Forelimb muscle (tissue), 1 donor: ENCODE results near the gene CASP3. TPM values are rescaled to one million over a fixed set of nuclear protein-coding genes. Genes with fewer than 3 reads are reported as not detected.
"Not testable (repeated sequence)": the region's sequence is repeated elsewhere in the genome, so short reads cannot be mapped to it uniquely, and the experiment has no call there.

Source experiments
- DNase-seq: peaks from one replicate; pipeline ENCODE4 v3.0.0-alpha.2; 2013; ENCODE audit warnings: low read depth
- polyA plus RNA-seq: library from polyadenylated mRNA; unstranded; fragments of 120-200 nt; gene quantifications from one replicate; pipeline ENCODE4 v1.2.1, GENCODE V29; 2013; ENCODE audit not compliant: insufficient read length

CASP3 gene
- polyA plus RNA-seq, 1 donor = 44.7 TPM

DNA sequence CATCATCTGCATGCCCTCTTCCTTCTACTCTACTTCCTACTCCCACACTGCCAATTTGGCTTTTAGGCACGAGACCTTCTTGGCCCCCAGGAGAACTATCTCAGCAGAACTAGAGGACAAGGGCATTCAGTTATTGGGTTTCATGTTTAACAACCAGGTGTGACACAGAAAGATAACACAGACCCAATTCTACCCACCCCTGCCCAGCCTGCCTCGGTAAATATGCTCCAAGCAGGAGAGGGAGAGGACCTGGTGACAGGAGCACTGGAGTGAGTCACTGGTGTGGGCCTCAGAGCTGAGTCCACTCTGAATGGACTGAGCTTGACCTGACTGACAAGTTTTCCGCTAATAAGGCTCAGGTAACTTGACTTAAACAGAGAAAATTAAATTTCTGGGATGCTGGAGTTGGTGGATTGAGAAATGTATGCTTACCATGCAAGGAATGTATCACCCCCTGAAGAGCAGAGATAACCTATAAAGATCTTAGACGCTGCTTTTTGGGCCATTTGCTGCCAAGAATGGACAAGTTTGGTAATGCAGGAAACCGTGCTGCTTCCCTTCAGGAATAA lies 52.5 kb downstream of the CASP3 start:
- DNase-seq = no peak

DNA sequence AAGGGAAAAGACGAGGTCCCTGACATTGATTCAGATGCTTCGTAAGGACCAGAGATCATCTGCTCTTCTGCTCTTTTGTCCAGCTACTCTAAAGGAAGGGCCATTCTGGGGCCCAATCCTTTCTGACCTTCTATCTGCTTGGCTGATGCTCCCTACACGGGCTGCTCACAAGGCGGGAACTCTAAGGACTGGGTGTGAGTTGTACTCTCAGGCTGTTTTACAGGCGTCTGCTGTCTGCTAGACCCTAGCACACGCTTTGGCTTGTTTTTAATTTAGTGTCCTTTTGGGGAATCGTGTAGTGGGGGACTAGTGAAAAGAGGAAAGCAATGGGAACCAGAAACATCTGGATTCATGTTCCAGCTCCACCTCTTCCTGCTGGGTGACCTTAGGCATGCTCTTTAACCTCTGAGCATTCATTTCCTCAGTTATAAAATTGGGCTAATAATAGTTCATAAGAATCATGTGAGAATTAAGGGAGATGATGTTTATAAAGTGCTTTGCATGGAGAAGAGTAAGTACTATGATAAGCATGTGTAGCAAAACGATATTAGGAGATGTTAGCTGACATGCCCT lies 53.1 kb downstream of the CASP3 start:
- DNase-seq = no peak

DNA sequence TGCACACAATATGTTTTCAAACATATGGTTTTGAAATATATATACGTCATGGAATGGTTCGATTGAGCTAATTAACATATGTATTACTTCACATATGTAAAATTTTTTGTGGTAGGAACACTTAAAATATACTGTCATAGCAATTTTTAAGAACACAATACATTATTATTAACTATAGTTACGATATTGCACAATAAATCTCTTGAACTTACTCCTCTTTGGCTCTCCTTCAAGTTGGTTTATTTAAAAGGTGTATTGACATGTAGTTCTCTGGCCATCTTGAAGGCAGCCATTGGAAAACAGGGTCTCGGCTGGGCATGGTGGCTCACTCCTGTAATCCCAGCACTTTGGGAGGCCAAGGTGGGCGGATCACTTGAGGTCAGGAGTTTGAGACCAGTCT lies 53.8 kb downstream of the CASP3 start:
- DNase-seq = no peak

DNA sequence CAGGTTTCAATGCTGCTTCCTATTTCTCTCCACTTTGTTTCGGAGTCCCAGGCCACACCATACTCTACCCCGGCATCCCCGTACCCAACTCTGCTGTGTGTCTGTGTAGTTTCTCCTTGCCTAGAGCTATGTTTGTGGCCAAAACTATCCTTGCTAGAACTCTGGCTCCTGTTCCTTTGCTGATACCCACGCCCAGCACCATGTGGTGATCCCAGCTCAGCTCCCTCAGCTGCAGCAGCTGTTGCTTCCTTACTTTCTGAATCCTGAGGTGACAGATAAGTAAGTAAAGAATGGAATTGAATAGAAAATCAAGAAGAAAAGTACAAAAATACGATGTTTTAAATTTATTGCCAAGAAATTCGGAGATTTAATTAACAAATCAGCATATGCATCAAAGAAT lies 55.8 kb downstream of the CASP3 start:
- DNase-seq = no peak

DNA sequence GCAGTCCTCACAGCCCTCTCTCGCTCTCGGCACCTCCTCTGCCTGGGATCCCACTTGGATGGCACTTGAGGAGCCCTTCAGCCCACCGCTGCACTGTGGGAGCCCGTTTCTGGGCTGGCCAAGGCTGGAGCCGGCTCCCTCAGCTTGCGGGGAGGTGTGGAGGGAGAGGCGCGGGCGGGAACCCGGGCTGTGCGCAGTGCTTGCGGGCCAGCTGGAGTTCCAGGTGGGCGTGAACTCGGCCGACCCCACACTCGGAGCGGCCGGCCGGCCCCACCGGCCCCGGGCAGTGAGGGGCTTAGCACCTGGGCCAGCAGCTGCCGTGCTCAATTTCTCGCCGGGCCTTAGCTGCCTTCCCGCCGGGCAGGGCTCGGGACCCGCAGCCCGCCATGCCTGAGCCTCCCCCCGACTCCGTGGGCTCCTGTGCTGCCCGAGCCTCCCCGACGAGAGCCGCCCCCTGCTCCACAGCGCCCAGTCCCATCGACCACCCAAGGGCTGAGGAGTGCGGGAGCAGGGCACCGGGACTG lies 57.4 kb downstream of the CASP3 start:
- DNase-seq = not testable (repeated sequence)

DNA sequence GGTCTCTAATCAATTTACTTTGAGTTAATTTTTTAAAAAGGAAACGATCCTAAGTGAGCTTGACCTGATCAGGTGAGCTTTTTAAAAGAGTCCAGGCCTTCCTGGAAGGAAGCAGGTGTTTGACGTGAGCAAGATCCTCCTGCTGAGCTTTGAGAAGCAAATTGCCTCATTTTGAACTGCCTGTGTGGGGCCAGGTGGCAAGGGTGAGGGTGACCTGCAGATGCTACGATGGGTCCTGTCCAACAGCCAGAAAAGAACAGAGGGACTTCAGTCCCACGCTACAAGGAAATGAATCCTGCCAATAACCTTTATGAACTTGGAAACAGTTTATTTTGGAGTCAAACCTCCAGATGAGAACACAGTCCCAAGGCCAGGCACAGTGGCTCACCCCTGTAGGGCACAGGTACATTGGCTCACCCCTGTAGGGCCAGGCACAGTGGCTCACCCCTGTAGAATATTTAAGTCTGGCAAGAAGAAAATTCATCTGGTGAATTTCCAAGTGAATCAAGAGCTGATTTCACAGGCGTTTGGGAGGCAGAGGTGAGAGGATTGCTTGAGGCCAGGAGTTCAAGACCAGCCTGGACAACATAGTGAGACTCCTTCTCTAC lies 58.1 kb downstream of the CASP3 start:
- DNase-seq = no peak

DNA sequence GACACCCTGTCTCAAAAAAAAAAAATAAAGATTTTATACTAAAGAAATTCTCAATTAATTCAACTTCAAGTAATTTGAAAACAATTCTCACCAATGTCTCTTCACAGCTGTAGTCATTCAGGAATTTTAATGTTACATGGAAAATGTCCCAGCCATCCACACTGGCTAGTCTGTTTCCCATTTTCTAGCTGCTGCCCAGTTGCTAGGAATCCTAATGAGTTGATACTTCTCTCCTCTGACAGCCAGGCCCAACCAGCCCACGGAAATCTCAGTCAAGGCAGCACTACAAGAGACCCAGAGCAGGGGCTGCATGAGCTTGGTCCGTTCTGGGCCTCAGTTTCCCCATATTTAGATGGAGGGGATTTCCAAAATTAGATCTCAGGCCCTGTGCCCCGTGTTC lies 59.1 kb downstream of the CASP3 start:
- DNase-seq = no peak

DNA sequence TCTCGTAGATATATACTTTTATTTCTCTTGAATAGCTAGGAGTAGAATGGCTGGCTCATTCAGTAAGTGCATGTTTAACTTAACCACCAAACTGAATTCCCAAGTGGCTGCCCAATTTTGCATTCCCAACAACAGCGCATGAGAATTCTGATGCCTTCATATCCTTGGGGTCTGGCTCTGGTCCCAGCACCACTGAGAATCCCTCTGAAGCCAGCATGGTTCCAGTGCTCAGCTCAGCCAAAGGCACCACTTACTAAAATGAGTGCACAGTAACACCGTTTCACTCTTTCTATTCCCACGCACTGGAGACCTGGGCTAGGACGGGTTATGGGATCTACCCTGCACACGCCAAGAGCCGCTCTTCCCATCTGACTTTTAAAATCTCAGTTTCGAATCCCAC lies 60.4 kb downstream of the CASP3 start:
- no peak for DNase-seq

DNA sequence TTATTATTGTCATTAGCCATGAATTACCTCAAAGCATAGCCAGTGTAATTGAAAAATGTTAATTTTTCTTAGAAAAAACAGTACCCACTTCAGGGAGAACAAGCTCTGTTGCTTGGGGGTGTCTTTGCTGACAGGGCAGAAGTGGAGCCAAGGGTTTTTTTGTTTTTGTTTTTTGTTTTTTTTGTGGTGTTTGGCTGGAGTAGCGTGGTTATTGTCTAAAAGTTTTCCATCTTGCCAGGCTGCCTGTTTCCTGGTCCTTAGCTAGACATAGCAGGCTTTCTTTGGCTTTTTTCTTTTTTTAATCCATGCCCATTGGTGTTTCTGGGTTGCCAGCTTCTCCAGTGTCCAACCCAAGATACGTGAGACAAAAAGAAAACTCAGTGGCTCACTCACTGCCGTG lies 61.5 kb downstream of the CASP3 start:
- DNase-seq = no peak

DNA sequence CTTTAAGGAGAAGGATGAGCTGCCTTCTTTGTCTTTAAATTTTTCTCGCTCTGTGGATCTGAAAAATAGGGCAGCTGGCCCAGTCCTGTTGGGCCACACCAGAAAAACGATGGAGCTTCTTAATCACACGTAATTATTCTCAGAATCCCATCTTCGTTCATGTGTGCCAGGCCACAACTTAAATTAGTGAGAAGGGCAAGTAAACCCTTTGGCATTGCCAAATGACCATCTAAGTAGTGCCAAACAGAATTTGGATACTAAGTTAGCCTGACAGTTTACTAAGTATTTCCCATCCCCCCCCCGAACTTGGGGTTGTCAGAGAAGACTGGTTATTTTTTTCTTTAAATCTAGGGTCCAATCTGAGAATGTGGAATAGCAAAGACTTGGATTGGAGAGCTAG lies 62.0 kb downstream of the CASP3 start:
- no peak for DNase-seq

DNA sequence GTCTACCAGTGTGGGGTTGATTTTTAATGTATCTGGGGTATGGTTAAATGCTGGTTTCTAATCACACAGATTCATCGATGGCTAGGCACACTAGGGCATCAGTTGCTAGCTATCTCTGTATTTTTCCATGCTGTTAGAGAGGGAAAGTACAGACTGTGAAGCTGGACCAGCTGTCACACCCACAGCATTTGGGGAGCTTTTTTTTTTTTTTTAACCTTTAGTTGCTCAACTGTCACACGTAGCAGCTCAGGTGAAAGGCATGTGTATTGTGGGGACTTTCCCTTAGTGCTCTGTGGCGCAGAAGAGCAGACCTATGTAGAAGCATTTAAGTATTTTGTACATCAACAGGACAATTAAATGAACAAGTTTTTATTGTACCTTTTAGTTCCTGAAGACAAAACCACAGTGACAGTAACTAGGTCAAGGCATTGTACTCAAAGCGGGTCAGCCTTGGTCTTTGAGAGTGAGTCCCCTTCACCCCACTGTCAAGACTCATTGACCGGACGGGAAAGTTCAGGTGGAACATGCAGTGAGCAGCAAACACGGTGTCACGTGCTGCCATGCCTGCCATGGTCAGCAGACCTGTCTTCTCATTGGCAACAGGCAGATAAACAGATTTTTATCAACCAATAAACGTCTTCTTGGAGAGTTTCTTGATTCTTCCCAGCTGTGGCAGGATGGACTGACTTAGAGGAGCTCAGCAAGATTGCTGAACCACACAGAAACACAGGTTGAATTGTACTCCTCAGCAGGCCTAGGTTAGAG lies 65.3 kb downstream of the CASP3 start:
- no peak for DNase-seq

Other genes starting within 250 kb of the CASP3 start
- gene IRF2, start 174.9 kb downstream of the CASP3 start, polyA plus RNA-seq = 17.3 TPM
- gene PRIMPOL, start 291 bp upstream of the CASP3 start, polyA plus RNA-seq = 31.6 TPM
- gene CENPU, start 84.6 kb upstream of the CASP3 start, polyA plus RNA-seq = 16.5 TPM
- gene ACSL1, start 176.5 kb upstream of the CASP3 start, polyA plus RNA-seq = 42.9 TPM